CD1c-positive myeloid dendritic cell (primary cell): Measurements from ENCODE around the gene DPF3.

Experiments
- DNase-seq: peaks from one replicate; pipeline ENCODE4 v3.0.0-alpha.2; 2016; ENCODE audit errors: extremely low spot score

Gene DPF3

GRCh38 chr14:72839753-72840607, 53.9 kb downstream of the DPF3 start:
- DNase-seq, result no peak

- DNase-seq, result no peak
Measured at GRCh38 chr14:72839351-72839750, 54.5 kb downstream of the DPF3 start.

GRCh38 chr14:72836085-72836484, 57.8 kb downstream of the DPF3 start:
- no peak for DNase-seq

- no peak for DNase-seq
Measured at GRCh38 chr14:72833174-72833573, 60.7 kb downstream of the DPF3 start.

GRCh38 chr14:72830786-72831594, 62.9 kb downstream of the DPF3 start:
- no peak for DNase-seq

GRCh38 chr14:72830356-72830755, 63.5 kb downstream of the DPF3 start:
- no peak for DNase-seq

GRCh38 chr14:72828604-72829003, 65.3 kb downstream of the DPF3 start:
- DNase-seq, result no peak

- DNase-seq, result no peak
Measured at GRCh38 chr14:72826039-72826438, 67.9 kb downstream of the DPF3 start.

- DNase-seq, result no peak
Measured at GRCh38 chr14:72825486-72825885, 68.4 kb downstream of the DPF3 start.

- no peak for DNase-seq
Measured at GRCh38 chr14:72824051-72824450, 69.8 kb downstream of the DPF3 start.

- DNase-seq, result no peak
Measured at GRCh38 chr14:72822946-72823611, 70.8 kb downstream of the DPF3 start.

GRCh38 chr14:72818998-72819397, 74.9 kb downstream of the DPF3 start:
- no peak for DNase-seq

- no peak for DNase-seq
Measured at GRCh38 chr14:72816287-72816686, 77.6 kb downstream of the DPF3 start.

- DNase-seq, result no peak
Measured at GRCh38 chr14:72815430-72815829, 78.5 kb downstream of the DPF3 start.

- no peak for DNase-seq
Measured at GRCh38 chr14:72812292-72812851, 81.5 kb downstream of the DPF3 start.

- DNase-seq, result no peak
Measured at GRCh38 chr14:72810201-72810600, 83.7 kb downstream of the DPF3 start.

GRCh38 chr14:72809063-72809462, 84.8 kb downstream of the DPF3 start:
- DNase-seq, result no peak

GRCh38 chr14:72808564-72808963, 85.3 kb downstream of the DPF3 start:
- no peak for DNase-seq

GRCh38 chr14:72802588-72802946, 91.3 kb downstream of the DPF3 start:
- no peak for DNase-seq

- no peak for DNase-seq
Measured at GRCh38 chr14:72801836-72802587, 91.9 kb downstream of the DPF3 start.

- no peak for DNase-seq
Measured at GRCh38 chr14:72801381-72801812, 92.5 kb downstream of the DPF3 start.
